GM19023 (cell line): ENCODE measurements around the gene ZNF583.

Experiments
- ATAC-seq: cut with Tn5 transposase; IDR thresholded peaks from one replicate; pipeline ENCODE4 v1.9.1; 2021; ENCODE audit warnings: mild to moderate bottlenecking, moderate library complexity; ENCODE audit not compliant: unreplicated experiment

The ZNF583 gene

GRCh38 chr19:56403764-56404704 is at the start of gene ZNF583:
TSS of gene ZNF583 (plus strand) at chr19:56404332. CDS start at chr19:56407115, 2,783 bp downstream.
- ATAC-seq, result peak; percentile 78

- no peak for ATAC-seq
These were observed 48.6 kb upstream of the ZNF583 start for GRCh38 chr19:56355517-56355916.

GRCh38 chr19:56356944-56357343 is 47.2 kb upstream of the ZNF583 start:
- no peak for ATAC-seq

- ATAC-seq, result no peak
These were observed 43.3 kb upstream of the ZNF583 start for GRCh38 chr19:56360841-56361240.

DNA sequence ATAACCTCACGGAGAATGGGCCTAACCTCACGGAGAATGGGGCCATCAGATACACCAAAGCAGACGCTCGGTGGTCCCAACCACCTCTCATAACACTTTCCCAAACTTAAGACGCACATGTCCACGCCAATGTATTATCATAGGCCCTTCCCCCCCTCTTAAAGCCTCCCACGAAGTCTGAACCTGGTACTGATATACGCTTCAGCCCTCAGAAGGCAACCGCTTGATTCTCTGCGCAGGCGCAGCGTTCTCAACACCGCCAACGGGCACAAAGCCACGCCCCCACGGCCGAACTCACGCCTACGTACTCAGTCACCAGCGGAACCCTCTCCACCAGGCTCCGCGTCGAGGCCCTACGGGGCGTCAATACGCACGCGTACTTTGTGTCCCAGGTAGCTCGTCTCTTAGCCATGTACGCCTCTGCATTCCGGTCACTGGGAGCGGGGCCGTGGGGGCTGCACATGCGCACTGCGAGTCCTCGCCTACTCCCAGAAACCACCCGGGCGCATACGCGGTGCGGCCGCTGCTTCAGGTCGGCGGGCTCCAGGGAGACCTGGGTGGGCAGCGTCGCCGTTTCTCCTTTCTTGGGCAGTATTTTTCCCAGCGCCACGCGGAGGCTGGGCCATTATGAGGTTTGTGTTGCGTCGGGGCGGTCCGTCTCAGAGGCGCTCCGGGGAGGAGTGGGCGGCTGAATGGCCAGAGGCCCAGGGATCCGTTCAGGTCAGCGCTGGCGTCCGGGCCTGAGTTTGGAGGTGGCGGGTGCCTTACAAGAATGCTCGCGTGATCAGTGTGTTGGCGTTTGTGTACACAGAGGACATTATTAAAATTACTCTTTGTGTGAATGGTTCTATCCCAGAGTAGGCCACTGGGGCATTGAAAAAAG is 36.1 kb upstream of the ZNF583 start:
- no peak for ATAC-seq

GRCh38 chr19:56369886-56370676 is 34.1 kb upstream of the ZNF583 start:
- ATAC-seq, result no peak

DNA sequence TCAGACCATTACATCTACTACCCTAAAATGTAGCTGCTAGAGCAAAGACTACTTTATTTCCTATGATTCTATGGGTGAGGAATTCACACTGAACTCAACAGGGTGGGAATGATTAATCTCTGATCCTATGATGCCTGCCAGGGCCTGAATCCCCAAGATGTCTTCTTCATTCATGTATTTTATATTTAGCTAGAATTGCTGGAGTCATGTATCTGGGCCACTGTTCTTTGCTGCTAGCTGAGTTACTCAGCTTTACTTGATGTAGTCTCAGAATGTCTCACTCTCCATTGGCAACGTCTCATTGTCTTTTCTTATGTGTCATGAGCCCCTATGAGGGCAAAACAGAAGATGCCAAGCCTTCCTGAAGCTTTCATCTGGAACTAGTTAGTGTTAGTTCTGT is 31.9 kb upstream of the ZNF583 start:
- no peak for ATAC-seq

DNA sequence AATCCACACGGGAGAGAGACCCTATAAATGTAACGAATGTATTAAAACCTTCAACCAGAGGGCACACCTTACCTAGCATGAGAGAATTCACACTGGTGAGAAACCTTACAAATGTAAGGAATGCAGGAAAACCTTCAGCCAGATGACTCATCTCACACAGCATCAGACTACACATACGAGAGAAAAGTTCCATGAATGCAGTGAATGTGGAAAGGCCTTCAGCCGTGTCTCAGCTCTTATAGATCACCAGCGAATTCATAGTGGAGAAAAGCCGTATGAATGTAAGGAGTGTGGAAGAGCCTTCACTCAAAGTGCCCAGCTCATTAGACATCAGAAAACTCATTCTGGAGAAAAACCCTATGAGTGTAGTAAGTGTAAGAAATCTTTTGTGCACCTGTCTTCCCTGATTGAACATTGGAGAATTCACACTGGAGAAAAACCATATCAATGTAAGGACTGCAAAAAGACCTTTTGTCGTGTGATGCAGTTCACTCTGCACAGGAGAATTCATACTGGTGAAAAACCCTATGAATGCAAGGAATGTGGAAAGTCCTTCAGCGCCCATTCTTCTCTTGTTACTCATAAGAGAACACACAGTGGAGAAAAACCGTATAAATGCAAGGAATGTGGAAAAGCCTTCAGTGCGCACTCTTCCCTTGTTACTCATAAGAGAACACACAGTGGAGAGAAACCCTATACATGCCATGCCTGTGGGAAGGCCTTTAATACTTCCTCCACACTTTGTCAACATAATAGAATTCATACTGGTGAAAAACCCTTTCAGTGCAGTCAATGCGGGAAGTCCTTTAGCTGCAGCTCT is 26.8 kb upstream of the ZNF583 start:
- ATAC-seq, result no peak

- ATAC-seq, result no peak
These were observed 20.1 kb upstream of the ZNF583 start for GRCh38 chr19:56383826-56384605.

DNA sequence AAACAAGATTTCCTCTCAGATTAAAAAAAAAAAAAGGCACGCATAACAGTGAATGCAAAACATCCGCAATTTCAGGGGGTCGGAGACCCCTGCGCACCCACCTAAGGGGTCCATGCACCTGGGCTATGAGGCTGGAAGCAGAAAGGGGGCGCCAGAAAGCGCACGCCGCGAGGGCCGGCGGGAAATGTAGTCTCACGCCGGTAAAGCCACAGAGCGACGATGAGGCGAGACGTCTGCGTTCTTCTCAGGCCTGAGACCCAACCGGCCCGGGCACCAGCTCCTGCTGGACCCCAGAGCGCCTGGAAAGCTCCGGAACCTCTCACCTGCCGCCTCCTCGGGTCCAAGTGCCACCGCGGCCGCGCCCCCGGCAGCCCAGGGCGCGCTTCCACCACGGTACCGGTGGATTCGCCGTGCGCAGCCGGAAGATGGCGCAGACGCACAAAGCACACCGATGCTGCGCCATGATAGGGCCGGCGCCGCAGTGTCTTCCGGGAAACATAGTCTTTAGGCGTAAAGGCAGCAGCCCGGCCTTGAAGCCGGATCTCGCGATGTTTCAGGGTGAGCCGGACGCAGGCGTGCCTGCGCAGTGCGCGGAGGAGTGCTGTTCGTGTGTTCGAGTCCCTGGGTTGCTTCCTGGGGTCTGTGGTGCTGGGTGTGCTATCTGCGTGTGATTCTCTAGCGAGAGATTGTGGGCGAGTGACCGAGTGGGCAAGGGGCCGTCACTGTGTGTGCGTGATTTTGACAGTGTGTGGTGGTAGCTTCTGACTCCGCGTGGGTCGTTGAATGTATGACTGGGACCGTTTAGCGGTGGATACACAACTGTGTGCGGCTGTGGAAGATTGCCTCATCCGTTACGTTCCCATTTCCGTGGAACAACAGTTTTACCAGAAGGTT is 10.8 kb upstream of the ZNF583 start, which contains the start of gene ZNF582:
TSS of gene ZNF582 (minus strand) at position 416 of the 894 bp plus-strand sequence. CDS start 1,782 bp downstream, outside the sequence.
- peak; percentile 79 for ATAC-seq

- no peak for ATAC-seq
These were observed 5.3 kb upstream of the ZNF583 start for GRCh38 chr19:56398809-56399208.

DNA sequence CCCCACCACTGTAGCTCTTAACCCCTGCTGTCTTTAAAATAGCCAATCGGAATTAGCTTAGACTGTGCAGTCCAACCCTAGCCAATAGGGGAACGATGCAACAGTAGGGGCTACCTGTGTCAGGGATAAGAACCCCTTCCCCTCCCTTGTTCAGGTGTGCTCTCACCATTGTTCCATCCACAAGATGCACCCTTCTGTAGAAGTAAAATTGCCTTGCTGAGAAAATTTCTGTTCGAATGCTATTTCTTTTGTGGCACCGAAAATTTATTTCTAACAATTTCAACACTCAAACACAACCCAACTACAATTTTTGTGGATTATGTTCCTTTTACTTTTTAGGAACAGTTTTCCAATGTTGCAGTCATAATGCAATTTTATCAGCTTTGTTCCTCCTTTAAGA is 3.6 kb upstream of the ZNF583 start:
- ATAC-seq, result no peak

- ATAC-seq, result no peak
These were observed 871 bp upstream of the ZNF583 start for GRCh38 chr19:56403261-56403660.

DNA sequence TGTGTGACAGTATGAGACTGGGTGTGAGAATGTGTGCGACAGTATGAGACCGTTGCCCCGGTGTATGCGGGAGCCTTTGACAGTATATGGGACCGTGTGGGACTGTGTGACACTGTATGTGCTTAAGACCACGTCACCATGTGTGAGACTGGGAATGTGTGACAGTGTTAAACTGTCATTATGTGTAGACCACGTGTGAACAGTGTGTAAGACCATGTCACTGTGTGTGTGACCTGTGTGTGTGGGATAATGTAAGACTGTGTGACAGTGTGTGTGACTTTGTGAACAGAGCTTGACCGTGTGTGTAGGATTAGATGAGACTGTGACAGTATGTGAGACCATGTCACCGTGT is 549 bp downstream of the ZNF583 start:
- no peak for ATAC-seq

DNA sequence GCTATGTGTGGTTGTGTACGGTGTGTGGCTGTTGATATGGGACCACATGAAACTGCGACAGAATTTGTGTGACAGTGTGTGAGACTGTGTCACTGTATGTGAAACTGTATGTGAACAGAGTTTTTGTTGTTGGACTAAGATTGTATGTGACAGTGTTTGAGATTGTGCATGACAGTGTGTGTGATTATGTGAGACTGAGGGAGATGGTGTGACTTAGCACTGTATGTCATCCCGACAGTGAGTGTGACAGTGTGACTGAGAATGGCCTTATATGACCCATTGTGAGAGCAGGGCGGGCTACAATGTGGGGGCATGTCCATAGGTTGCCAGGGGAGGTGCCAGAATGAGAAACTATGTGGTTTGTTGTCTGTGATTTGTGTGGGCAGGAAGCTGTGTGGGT is 930 bp downstream of the ZNF583 start:
- ATAC-seq, result no peak

GRCh38 chr19:56423276-56423984 is 19.3 kb downstream of the ZNF583 start:
- ATAC-seq, result no peak

GRCh38 chr19:56423985-56424353 is 19.8 kb downstream of the ZNF583 start:
- no peak for ATAC-seq
